Neuronal stem cell (in vitro differentiated cells): ENCODE data around the gene TXN.
"Not testable (repeated sequence)": the region's sequence is repeated elsewhere in the genome, so short reads cannot be mapped to it uniquely, and the experiment has no call there.

Experiments
- DNase-seq: peaks from one replicate; pipeline ENCODE4 v3.0.0-alpha.2; 2013; ENCODE audit warnings: low spot score
- H2AFZ ChIP-seq: one replicate; pipeline ENCODE4 v1.6.1; 2013; ENCODE audit warnings: mild to moderate bottlenecking, low read length, inconsistent platforms
- H2AK5ac ChIP-seq: 2 replicates; pipeline ENCODE4 v1.6.1; 2013; ENCODE audit warnings: low read depth, mild to moderate bottlenecking, inconsistent platforms, low read length, moderate library complexity, mixed read lengths
- H2BK120ac ChIP-seq: 2 replicates; pipeline ENCODE4 v1.6.1; 2013; ENCODE audit warnings: low read depth, mild to moderate bottlenecking, inconsistent platforms, low read length, moderate library complexity, mixed read lengths
- H2BK12ac ChIP-seq: one replicate; pipeline ENCODE4 v1.6.1; 2013; ENCODE audit warnings: low read length, inconsistent platforms
- H2BK15ac ChIP-seq: 2 replicates; pipeline ENCODE4 v1.6.1; 2013; ENCODE audit warnings: mild to moderate bottlenecking, low read length, inconsistent platforms, mixed read lengths
- H2BK5ac ChIP-seq: one replicate; pipeline ENCODE4 v1.6.1; 2013; ENCODE audit warnings: inconsistent platforms, mild to moderate bottlenecking, low read length, moderate library complexity
- H3K14ac ChIP-seq: one replicate; pipeline ENCODE4 v1.6.1; 2013; ENCODE audit warnings: low read length, inconsistent platforms
- H3K18ac ChIP-seq: 2 replicates; pipeline ENCODE4 v1.6.1; 2013; ENCODE audit warnings: low read length, inconsistent platforms
- H3K23ac ChIP-seq: 2 replicates; pipeline ENCODE4 v1.6.1; 2013; ENCODE audit warnings: low read depth, mild to moderate bottlenecking, mixed read lengths, low read length, inconsistent platforms; ENCODE audit not compliant: poor library complexity
- H3K27ac ChIP-seq: replicated peaks from 3 replicates; pipeline ENCODE4 v1.5.1; 2013; ENCODE audit warnings: low read length, inconsistent platforms
- H3K27me3 ChIP-seq, 3 experiments: 2 replicates each; pipeline ENCODE4 v1.6.1; 2013; ENCODE audit warnings: low read length in 3 of 3, mild to moderate bottlenecking in 2 of 3, inconsistent platforms in 1 of 3, low read depth in 1 of 3, mixed read lengths in 1 of 3, moderate library complexity in 1 of 3; ENCODE audit not compliant: control insufficient read depth in 3 of 3, insufficient read depth in 3 of 3
- H3K36me3 ChIP-seq, 2 donors: replicated peaks in 1 of 2; 2 replicates each; pipeline ENCODE4 v1.6.1; 2013; ENCODE audit warnings: low read length in 2 of 2; ENCODE audit not compliant: control insufficient read depth in 2 of 2, insufficient read depth in 2 of 2
- H3K4ac ChIP-seq: 2 replicates; pipeline ENCODE4 v1.6.1; 2013; ENCODE audit warnings: inconsistent platforms, mild to moderate bottlenecking, low read length, moderate library complexity
- H3K4me1 ChIP-seq, 2 donors: 1 replicate in 1 of 2; 2 replicates in 1 of 2; pipeline ENCODE4 v1.6.1; 2013; ENCODE audit warnings: low read length in 2 of 2, low read depth in 1 of 2; ENCODE audit not compliant: control insufficient read depth in 2 of 2, insufficient read depth in 1 of 2
- H3K4me2 ChIP-seq: one replicate; pipeline ENCODE4 v1.6.1; 2013; ENCODE audit warnings: mild to moderate bottlenecking, low read length, inconsistent platforms; ENCODE audit not compliant: insufficient read depth, poor library complexity, severe bottlenecking
- H3K4me3 ChIP-seq, 2 donors: 2 replicates each; pipeline ENCODE4 v1.5.1; 2013; ENCODE audit warnings: low read length in 2 of 2, mild to moderate bottlenecking in 2 of 2, inconsistent platforms in 1 of 2, moderate library complexity in 1 of 2
- H3K79me1 ChIP-seq: one replicate; pipeline ENCODE4 v1.6.1; 2013; ENCODE audit warnings: low read depth, mild to moderate bottlenecking, inconsistent platforms, low read length, moderate library complexity
- H3K9ac ChIP-seq: one replicate; pipeline ENCODE4 v1.6.1; 2013; ENCODE audit warnings: mild to moderate bottlenecking, low read depth, low read length, inconsistent platforms; ENCODE audit not compliant: poor library complexity
- H3K9me3 ChIP-seq, 2 donors: replicated peaks in 1 of 2; 2 replicates each; pipeline versions ENCODE3 to v1.6.1; 2013; ENCODE audit warnings: low read length in 2 of 2, mild to moderate bottlenecking in 2 of 2, inconsistent platforms in 1 of 2, low read depth in 1 of 2, mixed read lengths in 1 of 2, moderate library complexity in 1 of 2; ENCODE audit not compliant: control insufficient read depth in 2 of 2, insufficient read depth in 1 of 2
- H4K8ac ChIP-seq: one replicate; pipeline ENCODE4 v1.6.1; 2013; ENCODE audit warnings: low read depth, mild to moderate bottlenecking, inconsistent platforms, low read length, moderate library complexity
- H4K91ac ChIP-seq: one replicate; pipeline ENCODE4 v1.6.1; 2013; ENCODE audit warnings: low read length, low read depth, mild to moderate bottlenecking, inconsistent platforms; ENCODE audit not compliant: poor library complexity
- WGBS, 2 donors: extraction: QIAGEN DNeasy Blood & Tissue Kit; methylation state at CpG; one replicate each; pipeline ENCODE4 v1.1.7; 2013; ENCODE audit warnings: missing lambda C conversion rate in 2 of 2, mixed read lengths in 1 of 2; ENCODE audit not compliant: insufficient read length in 2 of 2, insufficient replicate concordance in 1 of 2; ENCODE audit errors: extremely low coverage in 2 of 2; 5-methylcytosine and 5-hydroxymethylcytosine counted together

The TXN gene

DNA sequence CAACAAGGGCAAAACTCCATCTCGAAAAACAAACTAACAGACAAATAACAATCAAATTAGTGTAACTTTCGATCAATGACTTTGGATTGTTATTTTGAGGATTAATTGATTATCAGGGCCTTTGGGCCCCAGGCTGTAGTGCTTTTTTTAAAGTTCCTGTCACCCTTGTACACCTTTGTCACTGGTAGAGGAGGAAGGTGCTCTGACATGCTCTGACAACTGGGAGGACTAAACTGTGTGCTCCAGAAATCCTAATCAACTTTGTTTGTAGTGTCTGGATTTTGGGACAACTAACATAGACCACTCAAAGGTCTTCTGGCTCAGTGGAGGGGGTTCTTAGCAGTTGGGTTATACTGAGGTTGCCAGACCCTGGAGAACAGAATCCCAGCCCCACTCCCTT lies 1.8 kb downstream of the TXN start:
- Histone ChIP-seq H3K9ac (no peak overlapping the region), H3K27me3 (no peaks in the 10 kb centered on the region)
- no CpG with 5 or more reads among the region's 2 CpGs for WGBS, 2 donors

DNA sequence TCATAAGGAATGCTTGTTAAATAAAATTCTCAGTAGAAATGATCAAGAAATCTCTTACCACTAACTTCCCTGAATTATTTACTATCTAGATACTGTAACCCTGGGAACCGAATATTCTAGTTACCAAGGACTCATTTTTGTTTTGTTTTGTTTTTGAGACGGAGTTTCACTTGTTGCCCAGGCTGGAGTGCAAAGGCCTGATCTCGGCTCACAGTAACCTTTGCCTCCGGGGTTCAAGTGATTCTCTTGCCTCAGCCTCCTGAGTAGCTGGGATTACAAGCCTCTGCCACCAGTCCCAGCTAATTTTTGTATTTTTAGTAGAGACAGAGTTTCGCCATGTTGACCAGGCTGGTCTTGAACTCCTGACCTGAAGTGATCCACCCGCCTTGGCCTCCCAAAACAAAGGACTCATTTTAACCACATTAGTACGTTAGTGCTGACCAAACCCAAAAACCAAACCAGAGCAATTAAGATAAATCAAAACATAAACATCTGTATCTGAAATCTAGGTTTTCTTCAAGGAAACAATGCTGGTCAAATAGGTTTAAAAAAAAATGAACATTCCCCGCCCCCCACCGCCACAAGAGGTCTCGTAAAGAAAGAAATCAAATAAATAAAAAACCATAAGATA lies 3.7 kb downstream of the TXN start:
- H3K79me1 ChIP-seq, result peaks cover 8% of the 10 kb centered on the region
- peaks cover 5 to 6% of the 10 kb centered on the region in 2 donors for H3K4me1 ChIP-seq
- H3K4me2 ChIP-seq, result no peak overlapping the region
- no peak overlapping the region for H3K18ac ChIP-seq
- H3K14ac ChIP-seq, result no peak overlapping the region
- no CpG with 5 or more reads among the region's 10 CpGs for WGBS, 2 donors
- no peak overlapping the region for H3K27ac ChIP-seq
- no peak overlapping the region for H2BK12ac ChIP-seq
- no peak overlapping the region for H3K4me3 ChIP-seq
- no peak overlapping the region for H2AFZ ChIP-seq
- no peak overlapping the region for H2BK120ac ChIP-seq
- no peak overlapping the region for H3K9ac ChIP-seq
- H3K4ac ChIP-seq, result no peak overlapping the region
- H2BK15ac ChIP-seq, result no peak overlapping the region
- H3K36me3 ChIP-seq, result peaks cover 12 to 36% of the 10 kb centered on the region in 2 donors
- no peaks in the 10 kb centered on the region for H3K27me3 ChIP-seq
- H4K8ac ChIP-seq, result no peak overlapping the region
- H3K23ac ChIP-seq, result no peak overlapping the region
- peaks cover 0 to 3% of the 10 kb centered on the region in 2 donors for H3K9me3 ChIP-seq
- no peak overlapping the region for H2BK5ac ChIP-seq
- DNase-seq, result no peak
- no peak overlapping the region for H2AK5ac ChIP-seq
- no peak overlapping the region for H4K91ac ChIP-seq

More for the DNA sequence above, 1.8 kb downstream of the TXN start:
- Histone ChIP-seq H2BK5ac (no peak overlapping the region), H3K79me1 (peaks cover 8% of the 10 kb centered on the region), H3K9me3 (no peaks in the 10 kb centered on the region), H3K27ac (no peak overlapping the region), H2BK120ac (no peak overlapping the region), H3K4me3 (peak overlapping the region in 1 of 2 donors; percentile 94), H2BK15ac (no peak overlapping the region), H3K23ac (no peak overlapping the region), H2BK12ac (no peak overlapping the region), H3K4me1 (peaks cover 6 to 10% of the 10 kb centered on the region in 2 donors), H2AK5ac (no peak overlapping the region), H4K91ac (no peak overlapping the region), H3K14ac (no peak overlapping the region), H4K8ac (no peak overlapping the region), H2AFZ (no peak overlapping the region), H3K18ac (no peak overlapping the region), H3K36me3 (peaks cover 5 to 18% of the 10 kb centered on the region in 2 donors), H3K4me2 (no peak overlapping the region), H3K4ac (no peak overlapping the region)
- no peak for DNase-seq

DNA sequence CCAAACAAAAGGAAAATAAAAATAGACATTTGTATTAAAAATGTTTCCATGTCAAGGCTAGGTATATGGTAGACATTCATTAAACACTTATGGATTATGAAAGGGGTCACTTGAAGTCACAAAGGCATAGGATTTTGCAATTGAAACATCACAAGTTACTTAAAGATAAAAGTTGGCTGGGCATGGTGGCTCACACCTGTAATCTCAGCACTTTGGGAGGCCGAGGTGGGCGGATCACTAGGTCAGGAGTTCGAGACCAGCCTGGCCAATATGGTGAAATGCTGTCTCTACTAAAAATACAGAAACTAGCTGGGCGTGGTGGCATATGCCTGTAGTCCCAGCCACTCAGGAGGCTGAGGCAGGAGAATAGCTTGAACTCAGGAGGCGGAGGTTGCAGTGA lies 4.5 kb downstream of the TXN start:
- H3K36me3 ChIP-seq, result peaks cover 12 to 41% of the 10 kb centered on the region in 2 donors
- no CpG with 5 or more reads among the region's 5 CpGs for WGBS, 2 donors
- not testable (repeated sequence) for H3K79me1 ChIP-seq, H2BK15ac ChIP-seq, H3K14ac ChIP-seq, H3K4ac ChIP-seq, H3K4me3 ChIP-seq, H3K27me3 ChIP-seq, H3K27ac ChIP-seq, H4K91ac ChIP-seq, H3K4me1 ChIP-seq, H3K4me2 ChIP-seq, H4K8ac ChIP-seq, H3K9ac ChIP-seq, H2BK120ac ChIP-seq, H3K9me3 ChIP-seq, H3K23ac ChIP-seq, H2BK5ac ChIP-seq, H2AFZ ChIP-seq, H2BK12ac ChIP-seq, DNase-seq, H3K18ac ChIP-seq, H2AK5ac ChIP-seq

DNA sequence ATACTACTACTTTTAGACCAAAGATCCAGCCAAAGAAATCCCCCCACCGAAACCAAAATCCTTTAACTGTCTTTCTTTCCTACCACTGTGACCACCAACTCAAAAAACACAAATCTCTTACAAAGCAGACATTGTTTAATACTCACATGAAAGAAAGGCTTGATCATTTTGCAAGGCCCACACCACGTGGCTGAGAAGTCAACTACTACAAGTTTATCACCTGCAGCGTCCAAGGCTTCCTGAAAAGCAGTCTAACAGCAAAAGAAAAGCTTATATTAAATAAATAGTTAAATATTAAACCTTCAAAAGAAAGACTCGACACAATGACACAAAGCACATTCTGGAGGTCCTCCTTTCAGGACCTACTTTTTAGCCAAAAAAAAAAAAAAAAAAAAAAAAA lies 5.1 kb downstream of the TXN start:
- Histone ChIP-seq H3K27ac (no peak overlapping the region), H2AK5ac (no peak overlapping the region), H2BK15ac (no peak overlapping the region), H3K9me3 (peaks cover 0 to 3% of the 10 kb centered on the region in 2 donors), H3K4me3 (no peak overlapping the region), H2BK5ac (no peak overlapping the region), H2AFZ (no peak overlapping the region), H2BK12ac (no peak overlapping the region), H4K91ac (no peak overlapping the region), H2BK120ac (no peak overlapping the region), H3K79me1 (peaks cover 8% of the 10 kb centered on the region), H3K9ac (no peak overlapping the region), H3K23ac (no peak overlapping the region), H3K18ac (no peak overlapping the region), H3K4ac (no peak overlapping the region), H3K27me3 (no peaks in the 10 kb centered on the region), H3K4me1 (peaks cover 0 to 5% of the 10 kb centered on the region in 2 donors), H3K14ac (no peak overlapping the region), H3K4me2 (no peak overlapping the region), H4K8ac (no peak overlapping the region), H3K36me3 (peaks cover 12 to 47% of the 10 kb centered on the region in 2 donors)
- no CpG with 5 or more reads among the region's 4 CpGs for WGBS, 2 donors
- no peak for DNase-seq
